Adrenal gland (tissue), 5 donors: ENCODE data around the gene NHERF1.

ENCODE experiments used
- POLR2A ChIP-seq, 2 donors: fragments of 450-650 bp; IDR thresholded peaks; one replicate each; pipeline ENCODE4 v1.6.1; 2017; ENCODE audit warnings: antibody characterized with exemption in 2 of 2, mild to moderate bottlenecking in 2 of 2, moderate library complexity in 1 of 2
- TF ChIP-seq, protein P1 (sequence below), 6 experiments: fragments of 450-650 bp in 4 of 6; fragments of 200-600 bp in 2 of 6; sonication (generic) in 1 of 6; IDR thresholded peaks; 1 replicate in 5 of 6; 2 replicates in 1 of 6; pipeline versions ENCODE4 v1.5.1 to v1.8.0; 2016 to 2021; ENCODE audit warnings: antibody characterized with exemption in 6 of 6, mild to moderate bottlenecking in 2 of 6, moderate library complexity in 1 of 6
- donor health status: DM: no; HTN: no; CAD: no.

DNA sequence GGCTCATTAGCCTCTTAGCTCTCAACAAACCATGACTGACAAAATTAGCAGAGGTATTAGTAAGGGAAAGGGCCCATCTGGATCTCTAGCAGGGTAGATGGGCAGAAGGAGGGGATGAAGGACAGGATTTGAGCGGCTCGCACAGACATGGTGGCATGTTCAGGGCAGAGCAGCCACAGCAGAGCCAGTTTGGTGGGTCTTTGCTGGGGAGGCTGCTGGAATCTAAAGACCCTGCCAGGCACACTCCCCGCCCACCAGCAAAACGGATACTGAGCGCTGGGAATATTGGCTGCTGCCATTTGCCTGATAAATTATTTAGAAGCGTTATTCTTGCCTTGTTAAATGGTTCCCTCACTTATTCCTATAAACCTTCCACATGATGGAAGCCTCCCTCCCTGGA is 48.4 kb downstream of the NHERF1 start:
- TF ChIP-seq, protein P1, sequence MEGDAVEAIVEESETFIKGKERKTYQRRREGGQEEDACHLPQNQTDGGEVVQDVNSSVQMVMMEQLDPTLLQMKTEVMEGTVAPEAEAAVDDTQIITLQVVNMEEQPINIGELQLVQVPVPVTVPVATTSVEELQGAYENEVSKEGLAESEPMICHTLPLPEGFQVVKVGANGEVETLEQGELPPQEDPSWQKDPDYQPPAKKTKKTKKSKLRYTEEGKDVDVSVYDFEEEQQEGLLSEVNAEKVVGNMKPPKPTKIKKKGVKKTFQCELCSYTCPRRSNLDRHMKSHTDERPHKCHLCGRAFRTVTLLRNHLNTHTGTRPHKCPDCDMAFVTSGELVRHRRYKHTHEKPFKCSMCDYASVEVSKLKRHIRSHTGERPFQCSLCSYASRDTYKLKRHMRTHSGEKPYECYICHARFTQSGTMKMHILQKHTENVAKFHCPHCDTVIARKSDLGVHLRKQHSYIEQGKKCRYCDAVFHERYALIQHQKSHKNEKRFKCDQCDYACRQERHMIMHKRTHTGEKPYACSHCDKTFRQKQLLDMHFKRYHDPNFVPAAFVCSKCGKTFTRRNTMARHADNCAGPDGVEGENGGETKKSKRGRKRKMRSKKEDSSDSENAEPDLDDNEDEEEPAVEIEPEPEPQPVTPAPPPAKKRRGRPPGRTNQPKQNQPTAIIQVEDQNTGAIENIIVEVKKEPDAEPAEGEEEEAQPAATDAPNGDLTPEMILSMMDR (IDR thresholded peaks at IDR 0.05) = no peak
- no peak for TF ChIP-seq POLR2A (IDR thresholded peaks at IDR 0.05)
